Measurements from ENCODE around the gene ATP2B2.

The ATP2B2 gene

GRCh38 chr3:10510743-10511432 lies 5.5 kb upstream of the ATP2B2 start:
- DNase-seq (ENCODE audit: low read depth) = no peak

GRCh38 chr3:10510086-10510742 lies 4.8 kb upstream of the ATP2B2 start:
- no peak for DNase-seq (ENCODE audit: low read depth)

GRCh38 chr3:10509325-10509724 lies 3.9 kb upstream of the ATP2B2 start:
- no peak for DNase-seq (ENCODE audit: low read depth)

- DNase-seq (ENCODE audit: low read depth) = no peak
These were observed 3.4 kb upstream of the ATP2B2 start for GRCh38 chr3:10508619-10509260.

GRCh38 chr3:10508235-10508618 lies 2.8 kb upstream of the ATP2B2 start:
- DNase-seq (ENCODE audit: low read depth) = no peak

- DNase-seq (ENCODE audit: low read depth) = no peak
These were observed 1.9 kb upstream of the ATP2B2 start for GRCh38 chr3:10507331-10507730.

- DNase-seq (ENCODE audit: low read depth) = no peak
These were observed 1.3 kb upstream of the ATP2B2 start for GRCh38 chr3:10506696-10507095.

- no peak for DNase-seq (ENCODE audit: low read depth)
These were observed 602 bp upstream of the ATP2B2 start for GRCh38 chr3:10505791-10506585.

GRCh38 chr3:10504171-10505049 lies 976 bp downstream of the ATP2B2 start:
- DNase-seq (ENCODE audit: low read depth) = no peak

- no peak for DNase-seq (ENCODE audit: low read depth)
These were observed 2.1 kb downstream of the ATP2B2 start for GRCh38 chr3:10503217-10503796.

GRCh38 chr3:10502185-10502880 lies 3.1 kb downstream of the ATP2B2 start:
- DNase-seq (ENCODE audit: low read depth) = no peak

GRCh38 chr3:10501664-10502052 lies 3.7 kb downstream of the ATP2B2 start:
- no peak for DNase-seq (ENCODE audit: low read depth)

- no peak for DNase-seq (ENCODE audit: low read depth)
These were observed 4.4 kb downstream of the ATP2B2 start for GRCh38 chr3:10500717-10501663.

GRCh38 chr3:10498271-10498670 lies 7.1 kb downstream of the ATP2B2 start:
- no peak for DNase-seq (ENCODE audit: low read depth)

- no peak for DNase-seq (ENCODE audit: low read depth)
These were observed 7.9 kb downstream of the ATP2B2 start for GRCh38 chr3:10497439-10497838.

GRCh38 chr3:10496121-10496863 lies 9.1 kb downstream of the ATP2B2 start:
- no peak for DNase-seq (ENCODE audit: low read depth)

GRCh38 chr3:10495614-10496013 lies 9.8 kb downstream of the ATP2B2 start:
- no peak for DNase-seq (ENCODE audit: low read depth)

- DNase-seq (ENCODE audit: low read depth) = no peak
These were observed 10.4 kb downstream of the ATP2B2 start for GRCh38 chr3:10495003-10495402.

- no peak for DNase-seq (ENCODE audit: low read depth)
These were observed 11.2 kb downstream of the ATP2B2 start for GRCh38 chr3:10494180-10494579.
